HG02943 (cell line): Measurements from ENCODE around the gene TMEM63A.
"Not testable (repeated sequence)": the region's sequence is repeated elsewhere in the genome, so short reads cannot be mapped to it uniquely, and the experiment has no call there.

ENCODE experiments used
- ATAC-seq: cut with Tn5 transposase; IDR thresholded peaks from one replicate; pipeline ENCODE4 v1.9.1; 2021; ENCODE audit warnings: mild to moderate bottlenecking, low read depth, moderate library complexity; ENCODE audit not compliant: unreplicated experiment

TMEM63A gene

DNA sequence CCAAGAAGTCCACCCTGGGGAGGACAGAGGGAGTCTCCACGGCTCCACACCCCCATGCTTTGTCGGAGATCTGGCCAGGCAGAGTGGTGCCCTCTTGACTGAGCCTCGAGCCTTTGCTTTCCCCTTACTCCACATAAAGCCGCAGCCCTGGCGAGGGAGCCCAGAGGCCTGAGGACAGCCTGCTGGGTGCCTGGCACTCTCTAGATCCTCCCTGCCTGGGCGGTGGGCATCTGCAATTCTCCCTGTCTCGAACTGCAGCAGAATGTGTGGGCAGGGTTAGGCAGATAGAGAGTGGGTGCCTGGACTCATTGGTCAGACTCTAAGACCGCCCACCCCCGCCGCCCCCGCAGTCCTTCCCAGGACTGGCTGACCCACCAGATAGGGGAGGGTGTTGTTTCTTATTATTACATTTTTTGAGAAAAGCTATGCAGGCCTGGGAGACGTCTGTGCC, 58.3 kb downstream of the TMEM63A start:
- ATAC-seq, result no peak

DNA sequence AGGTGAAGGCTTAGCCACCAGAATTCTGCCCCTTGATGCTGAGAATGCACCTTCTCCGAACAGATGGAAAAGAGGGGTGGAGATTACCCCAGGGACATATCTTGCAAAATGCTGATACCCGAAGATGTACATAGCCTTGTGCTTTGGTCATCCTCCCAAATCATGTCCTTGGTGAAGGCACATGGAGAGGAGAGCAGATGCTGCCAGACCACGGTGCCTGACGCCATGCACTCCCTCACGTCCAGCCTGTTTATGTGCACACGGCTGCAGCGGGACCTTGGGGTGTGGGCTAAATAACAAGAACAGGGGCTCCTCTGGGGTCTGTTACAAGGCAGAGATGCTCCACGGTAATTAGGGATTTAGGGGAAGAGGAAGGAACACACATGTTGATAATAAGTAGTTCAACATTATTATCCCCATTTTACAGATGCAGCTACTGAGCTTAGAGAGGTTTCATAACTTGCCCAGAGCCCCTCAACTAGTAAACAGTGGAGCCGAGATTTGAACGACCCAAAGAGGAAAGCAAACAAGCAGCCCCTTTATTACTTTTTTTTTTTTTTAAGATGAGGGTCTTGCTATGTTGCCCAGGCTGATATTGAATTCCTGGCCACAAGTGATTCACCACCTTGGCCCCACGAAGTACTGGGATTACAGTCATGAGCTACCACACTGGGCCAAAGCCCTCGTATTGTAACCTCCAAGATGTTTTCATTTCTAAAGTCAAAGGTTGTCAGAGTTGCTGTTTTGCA, 59.4 kb downstream of the TMEM63A start:
- no peak for ATAC-seq

DNA sequence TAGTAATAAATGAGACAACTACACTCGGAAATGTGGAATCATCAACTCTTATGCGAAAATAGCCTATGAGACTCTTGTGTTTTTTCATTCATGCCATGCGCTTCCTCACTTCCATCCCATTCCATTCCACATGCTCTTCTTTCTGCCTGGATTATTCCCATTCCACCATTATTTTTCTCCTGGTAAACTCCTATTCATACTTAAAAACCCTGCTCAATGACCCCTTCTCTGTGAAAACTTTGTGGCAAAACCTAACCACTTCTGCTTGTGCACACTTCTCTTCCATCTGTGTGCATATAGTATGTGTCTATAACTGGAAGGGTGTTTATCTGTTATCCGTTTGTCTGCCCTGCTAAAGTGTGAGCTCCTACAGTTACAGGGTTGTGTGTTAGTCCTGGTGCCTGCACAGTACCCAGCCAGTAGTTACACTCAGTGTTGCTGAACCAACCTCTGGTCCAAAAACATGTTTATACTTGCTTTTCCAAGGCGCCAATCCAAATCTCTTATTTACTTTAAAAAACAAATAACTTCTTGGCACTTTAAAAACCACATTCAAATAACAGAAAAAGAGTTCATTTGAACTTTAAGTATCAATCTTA, 61.6 kb downstream of the TMEM63A start:
- no peak for ATAC-seq

DNA sequence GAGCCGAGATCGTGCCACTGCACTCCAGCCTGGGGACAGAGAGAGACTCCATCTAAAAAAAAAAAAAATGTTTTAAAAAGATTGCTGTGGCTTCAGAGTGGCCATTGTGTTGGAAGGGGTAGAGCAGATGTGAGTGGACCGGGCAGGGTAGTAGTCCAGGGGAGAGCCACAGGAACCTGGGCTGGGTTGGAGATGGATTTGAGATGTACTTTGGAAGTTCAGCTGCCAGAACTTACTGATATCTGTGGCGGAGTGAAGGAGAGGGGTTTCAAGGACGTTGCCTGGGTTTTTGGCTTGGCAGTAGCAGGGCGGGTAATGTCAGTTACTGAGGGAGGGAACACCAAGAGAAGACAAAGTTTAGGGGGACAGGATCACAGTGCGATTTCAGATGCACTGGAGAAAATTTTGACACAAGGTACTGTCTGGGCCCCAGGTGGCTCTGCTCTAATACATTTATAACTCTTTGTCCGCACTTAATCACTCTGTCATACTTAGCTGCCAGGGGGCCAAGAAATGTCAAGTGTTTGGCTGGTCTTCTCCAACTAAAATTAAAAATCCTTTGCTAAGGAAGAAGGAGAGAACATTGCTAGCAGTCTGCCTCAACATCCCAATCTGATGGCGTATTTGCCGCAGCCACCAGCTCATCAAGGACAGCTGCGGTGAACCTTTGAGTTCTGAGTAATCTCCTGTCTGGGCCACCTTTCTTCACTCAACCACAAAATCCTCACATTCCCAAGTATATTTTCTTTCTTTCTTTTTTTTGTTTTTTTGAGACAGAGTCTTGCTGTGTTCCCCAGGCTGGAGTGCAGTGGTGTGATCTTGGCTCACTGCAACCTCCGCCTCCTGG, 62.6 kb downstream of the TMEM63A start:
- ATAC-seq, result no peak

DNA sequence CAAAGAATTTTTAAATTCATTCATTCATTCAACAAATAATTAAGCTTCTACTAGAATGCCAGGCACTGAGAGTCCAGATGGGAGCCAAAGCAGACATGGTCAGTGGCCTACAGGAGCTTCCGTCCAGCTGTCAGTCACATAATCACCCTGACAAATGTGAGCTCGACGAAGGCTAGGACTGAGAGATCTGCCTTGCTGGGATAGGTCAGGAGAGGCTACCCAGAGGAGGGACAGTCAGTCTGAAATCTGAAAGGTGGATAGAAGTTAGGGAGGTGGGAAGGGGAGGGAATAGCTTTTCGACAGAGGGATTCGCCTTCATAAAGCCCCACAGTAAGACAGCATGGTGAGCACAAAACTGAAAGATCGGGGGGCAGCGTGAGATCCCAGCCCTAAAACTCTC, 64.0 kb downstream of the TMEM63A start:
- no peak for ATAC-seq

DNA sequence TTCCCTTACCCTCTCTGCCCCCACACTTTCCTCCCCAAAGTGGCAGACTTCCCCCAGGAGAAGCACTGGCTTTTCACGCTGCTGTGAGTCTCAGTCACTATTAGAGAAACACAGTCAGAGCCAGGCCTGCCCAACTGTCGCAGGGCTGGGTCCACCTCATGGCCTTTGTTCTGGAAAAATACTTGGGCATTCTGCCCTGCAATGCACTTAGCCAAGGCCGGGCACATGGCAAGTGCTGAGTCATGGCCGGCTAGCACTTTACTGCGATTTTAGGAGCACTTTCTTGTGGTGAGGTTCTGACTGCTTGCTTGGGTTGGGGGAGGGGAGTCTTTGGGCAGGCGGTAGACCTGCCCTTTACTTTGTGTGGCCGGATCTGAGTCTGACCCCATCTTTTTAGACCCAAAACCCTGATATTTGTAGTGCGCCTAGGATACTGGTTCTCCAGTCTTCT, 64.5 kb downstream of the TMEM63A start:
- no peak for ATAC-seq

DNA sequence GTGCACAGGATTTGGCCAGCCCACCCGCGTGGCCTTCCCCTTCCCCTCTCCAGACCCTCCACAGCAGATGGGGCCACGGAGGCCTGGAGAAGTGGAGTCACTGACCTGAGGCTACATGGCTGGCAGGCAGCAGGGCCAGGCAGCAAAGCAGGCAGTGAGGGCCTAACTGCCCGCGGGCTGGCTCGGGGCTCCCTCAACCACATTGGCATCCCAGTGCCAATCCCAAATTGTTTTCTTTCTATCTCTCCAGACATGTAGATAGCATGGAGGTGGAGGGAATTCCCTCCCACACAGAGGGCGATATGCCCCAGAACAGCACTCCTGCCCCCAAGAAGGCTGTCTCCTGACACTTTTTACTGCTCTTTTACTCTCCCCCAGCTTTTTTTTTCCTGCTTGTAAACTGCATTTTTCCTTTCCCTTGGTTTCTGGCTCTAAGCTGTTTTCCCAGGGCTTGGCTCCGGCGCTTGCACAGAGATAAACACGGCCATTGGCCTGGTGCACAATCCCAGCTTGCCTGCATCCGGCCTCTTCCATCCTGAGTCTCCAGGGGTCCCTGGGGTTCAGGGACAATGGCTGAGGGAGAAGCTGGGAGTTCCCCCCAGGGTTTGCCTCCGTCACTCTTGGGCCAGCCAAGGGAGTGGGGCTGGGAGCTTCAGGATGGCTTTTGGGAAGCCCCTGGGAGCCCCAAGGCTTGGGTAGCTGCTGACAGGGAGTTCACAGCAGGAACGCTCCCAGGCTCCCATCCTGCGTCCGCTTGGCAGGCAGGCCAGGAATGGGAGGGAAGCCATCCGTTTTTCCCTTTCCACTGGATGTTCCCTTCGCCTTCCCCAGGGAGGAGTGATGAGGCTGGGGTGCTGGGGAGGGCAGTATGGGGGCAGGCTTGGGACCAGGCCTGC, 65.3 kb downstream of the TMEM63A start:
- no peak for ATAC-seq

DNA sequence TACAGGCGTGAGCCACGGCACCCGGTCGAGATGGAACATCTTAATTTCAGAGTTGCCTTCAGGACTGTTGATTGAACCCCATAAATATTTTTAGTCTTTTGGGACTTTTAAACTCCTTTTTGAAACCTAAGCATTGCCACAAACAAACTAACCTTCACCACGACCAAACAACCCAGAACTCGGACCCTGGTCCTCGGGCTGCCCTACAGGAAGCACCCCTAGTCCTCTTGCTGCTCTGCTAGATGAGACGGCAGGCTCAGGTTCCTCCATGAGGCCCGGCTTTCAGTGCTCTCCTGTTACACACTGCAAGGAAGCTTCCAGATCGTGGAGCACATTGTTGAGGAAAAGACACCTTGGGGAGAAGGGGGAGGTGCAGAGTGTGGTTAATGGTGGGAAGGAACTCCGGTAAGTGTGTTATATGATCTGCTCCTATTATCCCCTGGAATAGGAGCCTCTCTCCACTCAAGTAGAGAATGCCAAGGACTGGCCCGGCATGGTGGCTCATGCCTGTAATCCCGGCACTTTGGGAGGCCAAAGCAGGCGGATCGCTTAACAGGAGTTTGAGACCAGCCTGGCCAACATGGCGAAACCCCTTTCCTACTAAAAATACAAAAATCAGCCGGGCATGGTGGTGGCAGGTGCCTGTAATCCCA, 66.5 kb downstream of the TMEM63A start:
- ATAC-seq, result no peak

DNA sequence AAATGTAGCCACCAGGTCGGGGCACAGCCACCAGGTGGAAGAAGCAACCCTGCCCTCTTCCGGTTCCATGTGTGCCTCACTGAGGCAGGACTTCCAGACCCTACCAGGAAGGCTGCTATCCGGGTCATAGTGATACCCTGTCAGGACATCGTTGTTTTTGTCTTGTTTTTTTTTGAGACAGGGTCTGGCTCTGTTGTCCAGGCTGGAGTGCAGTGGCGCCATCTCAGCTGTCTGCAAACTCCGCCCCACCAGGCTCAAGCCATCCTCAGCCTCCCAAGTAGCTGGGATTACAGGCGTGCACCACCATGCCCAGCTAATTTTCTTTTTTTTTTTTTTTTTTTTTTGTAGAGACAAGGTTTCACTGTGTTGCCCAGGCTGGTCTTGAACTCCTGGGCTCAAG, 67.1 kb downstream of the TMEM63A start:
- not testable (repeated sequence) for ATAC-seq

DNA sequence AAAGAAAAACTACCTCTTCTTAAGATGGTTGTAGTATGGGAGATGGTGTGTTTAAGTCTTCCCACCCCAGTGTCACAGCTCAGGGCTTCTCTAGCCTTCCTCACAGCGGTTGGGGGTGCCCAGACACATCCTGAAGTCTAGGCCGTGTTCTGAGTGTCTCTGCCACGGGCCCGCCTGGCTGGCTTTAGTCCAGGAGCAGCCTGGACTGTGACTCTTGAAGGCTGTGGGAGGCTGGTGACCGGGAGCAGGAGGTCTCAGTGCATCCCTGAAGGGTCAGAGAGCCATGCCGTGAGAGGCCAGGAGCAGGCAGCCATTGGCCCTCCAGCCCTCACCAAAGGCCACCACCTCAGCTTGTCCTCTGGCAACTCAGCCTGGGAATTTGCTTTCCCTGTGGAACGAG, 67.8 kb downstream of the TMEM63A start:
- ATAC-seq, result no peak

DNA sequence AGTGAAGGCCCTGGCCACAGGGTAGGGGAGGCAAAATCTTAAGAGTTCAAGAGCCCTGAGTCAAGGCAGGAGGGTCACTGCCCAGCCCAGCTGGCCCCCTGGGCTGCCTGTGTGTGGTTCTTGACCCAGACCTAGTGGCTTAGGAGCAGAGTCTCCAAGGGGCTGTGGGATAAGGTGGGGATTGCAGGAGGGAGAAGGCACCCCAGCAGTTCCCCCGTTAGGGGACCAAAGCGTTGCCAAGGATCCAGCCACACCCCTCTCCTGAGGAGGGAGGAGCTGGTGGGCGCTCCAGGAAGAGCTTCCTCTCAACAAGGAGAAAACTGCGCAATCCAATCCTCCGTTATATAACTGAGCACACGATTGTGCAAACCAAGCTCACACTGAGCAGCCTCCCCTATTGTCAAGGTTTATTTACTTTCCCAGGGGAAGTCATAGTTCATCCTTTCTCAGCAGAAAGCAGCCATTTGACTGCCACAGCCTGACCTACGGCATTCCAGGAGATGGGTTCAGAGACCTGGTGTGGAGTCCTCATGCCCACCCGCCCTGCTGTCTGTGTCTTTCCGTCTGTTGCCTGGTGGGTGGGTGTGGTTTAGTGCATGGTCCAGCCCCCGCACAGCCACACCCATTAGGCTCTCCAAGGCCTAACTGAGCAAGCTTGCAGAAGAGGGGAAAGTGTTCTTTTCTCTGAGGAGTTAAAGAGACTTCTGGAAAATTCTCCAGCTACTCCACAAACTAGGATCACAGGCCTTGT, 68.8 kb downstream of the TMEM63A start:
- ATAC-seq, result no peak

DNA sequence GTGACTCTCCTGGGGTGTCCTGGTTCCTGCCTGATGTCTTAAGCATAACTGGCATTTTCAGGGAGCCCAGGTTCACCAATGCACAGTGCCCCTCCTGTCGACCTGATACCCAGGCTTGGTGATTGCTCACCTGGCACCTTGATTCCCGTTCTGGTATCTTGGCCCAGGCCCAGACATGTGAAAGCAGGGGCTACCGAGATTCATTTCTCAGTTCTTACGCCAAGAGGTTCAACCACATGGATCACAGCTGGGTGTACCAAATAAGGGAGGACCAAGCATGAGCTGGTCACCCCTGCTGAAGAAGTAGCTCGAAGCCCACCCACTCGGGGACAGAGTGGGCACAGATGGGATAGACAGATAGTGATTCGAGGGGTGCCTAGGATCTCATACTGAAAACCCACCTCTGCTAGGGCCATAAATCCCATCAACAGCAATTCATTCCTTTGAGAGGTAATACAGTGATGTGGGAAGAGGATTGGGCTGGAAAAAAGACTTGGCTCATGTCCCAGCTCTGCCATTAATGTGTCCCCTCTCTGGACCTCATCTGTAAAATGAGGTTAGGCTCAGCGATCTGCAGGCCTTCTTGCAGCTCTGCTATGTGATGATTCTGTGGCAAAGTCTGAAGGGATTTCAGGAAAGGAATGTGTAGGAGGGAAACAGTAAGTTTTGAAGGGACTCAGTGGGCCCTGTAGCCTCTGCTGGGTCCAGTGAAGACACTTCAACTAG, 69.5 kb downstream of the TMEM63A start:
- no peak for ATAC-seq

DNA sequence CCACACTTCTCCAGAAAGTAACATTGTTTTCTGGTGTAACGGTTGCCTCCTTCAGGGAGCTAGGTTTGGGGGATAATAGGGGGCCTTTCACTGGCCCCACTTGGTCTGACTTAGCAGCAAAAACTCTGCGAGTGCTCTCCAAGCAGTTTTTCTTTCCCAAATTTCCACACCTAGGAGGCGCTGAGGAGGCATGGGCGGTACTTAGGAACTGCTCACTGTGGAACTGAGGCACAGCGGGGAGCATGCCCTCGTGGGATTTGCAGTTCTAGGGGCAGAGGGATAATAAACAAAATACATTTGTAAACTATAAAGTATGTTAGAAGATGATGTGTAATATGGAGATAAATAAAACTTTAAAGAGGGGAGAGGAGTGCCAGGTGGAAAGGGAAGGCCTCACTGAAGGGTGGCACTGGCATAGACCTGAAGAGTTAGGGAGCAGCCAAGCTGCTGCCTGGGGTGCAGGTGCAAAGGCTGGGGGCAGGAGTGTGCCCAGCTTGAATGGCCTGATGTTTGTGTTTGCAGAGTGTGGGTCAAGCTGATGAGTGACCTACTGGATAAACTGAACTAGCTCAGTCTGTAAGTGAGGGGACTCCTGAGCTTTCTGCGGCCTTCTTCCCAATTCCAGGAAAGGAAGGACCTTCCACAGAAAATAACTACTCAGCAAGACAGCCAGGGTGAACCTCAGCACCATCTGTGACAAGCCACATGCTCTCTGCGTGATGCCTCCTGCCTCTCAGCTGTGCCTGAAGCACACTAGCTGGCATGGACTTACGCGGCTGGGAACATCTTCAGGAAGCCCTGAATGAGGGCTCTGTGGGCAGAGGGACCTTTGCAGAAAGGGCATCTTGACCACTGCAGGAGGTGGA, 70.3 kb downstream of the TMEM63A start:
- no peak for ATAC-seq

DNA sequence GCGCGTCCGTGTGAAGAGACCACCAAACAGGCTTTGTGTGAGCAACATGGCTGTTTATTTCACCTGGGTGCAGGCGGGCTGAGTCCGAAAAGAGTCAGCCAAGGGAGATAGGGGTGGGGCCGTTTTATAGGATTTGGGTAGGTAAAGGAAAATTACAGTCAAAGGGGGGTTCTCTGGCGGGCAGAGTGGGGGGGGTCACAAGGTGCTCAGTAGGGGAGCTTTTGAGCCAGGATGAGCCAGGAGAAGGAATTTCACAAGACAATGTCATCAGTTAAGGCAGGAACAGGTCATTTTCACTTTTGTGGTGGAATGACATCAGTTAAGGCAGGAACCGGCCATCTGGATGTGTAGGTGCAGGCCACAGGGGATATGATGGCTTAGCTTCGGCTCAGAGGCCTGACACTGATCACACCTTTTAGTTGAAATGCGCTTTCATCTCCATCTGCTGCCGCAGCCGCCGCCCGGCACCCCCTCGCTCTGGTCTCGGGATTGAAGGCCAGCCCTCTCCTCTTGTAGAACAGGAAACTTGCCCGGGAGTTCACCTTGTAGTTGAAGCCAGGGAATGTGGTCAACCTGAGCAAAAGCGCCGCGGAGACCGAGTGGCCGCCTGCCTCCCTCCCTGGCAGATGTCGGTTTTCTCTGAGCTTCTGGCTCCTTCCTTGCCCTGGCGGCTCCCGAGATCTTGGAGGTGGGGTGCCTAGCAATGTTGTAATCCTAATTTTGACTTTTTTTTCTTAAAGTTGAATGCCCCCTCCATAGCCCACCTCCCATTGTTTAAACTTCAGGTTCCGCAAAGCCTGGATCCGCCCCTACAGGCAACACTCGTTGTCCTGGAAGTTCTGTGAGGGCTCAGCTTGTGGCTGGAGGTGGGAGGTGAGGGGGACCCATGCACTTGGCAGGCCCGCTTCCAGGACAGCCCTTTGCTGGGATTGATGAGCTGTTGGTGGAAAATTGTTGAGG, 71.3 kb downstream of the TMEM63A start:
- not testable (repeated sequence) for ATAC-seq

DNA sequence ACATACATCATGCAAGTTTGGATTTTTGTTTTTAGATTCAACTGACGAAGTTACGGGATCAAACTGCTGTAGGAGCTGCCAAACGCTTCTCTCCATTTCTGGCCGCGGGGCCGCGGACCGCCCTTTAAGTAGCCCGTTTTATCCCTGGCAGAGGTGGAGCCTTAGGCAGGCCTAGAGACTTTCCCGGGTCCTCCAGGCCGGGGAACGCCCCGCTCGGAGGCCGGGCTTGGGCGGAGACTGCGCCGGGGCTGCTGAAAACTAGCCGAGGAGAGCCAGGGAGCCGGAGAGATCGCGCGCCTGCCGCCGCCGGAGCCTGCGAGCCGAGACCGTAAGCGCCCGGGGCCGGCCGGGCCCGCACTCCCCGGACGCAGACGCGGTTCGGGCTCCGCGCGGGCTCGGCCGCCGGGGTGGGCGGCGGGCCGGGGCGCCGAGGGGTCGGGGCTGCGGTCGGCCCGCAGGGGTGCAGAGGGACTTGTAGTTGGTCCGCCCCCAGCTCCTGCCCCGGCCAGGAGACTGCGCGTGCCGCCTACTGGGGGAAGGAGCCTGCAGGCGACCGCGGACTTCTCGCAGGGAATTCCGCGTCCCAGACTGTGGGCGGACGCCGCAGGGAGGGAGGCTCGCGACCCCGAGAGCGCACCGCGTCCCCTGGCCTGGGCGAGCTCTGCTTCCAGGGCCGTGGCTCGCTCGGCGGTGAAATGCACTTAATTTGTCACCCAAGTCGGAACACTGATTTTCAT, 72.2 kb downstream of the TMEM63A start, which contains the start of gene EPHX1:
Gene EPHX1, plus strand, starts transcription at position 283 of the 737 bp plus-strand sequence. CDS start 18,606 bp downstream, outside the sequence.
- ATAC-seq, result peak; percentile 79

DNA sequence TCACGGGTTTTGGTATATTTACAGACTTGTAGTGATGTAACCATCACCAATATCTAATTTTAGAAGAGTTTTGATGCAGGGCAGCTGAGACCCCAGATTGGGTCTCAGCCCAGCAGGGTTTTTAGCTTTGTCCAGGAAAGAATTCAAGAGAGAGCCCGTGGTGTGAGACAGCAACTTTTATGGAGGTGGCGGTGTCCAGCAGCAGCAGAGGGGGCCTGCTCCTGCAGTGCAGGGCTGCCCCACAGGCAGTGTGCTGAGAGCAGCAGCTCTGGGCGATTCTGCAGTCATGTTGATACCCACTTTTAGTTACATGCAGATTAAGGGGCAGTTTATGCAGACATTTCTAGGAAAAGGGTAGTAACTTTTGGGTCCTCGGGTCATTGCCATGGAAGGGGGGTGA, 74.0 kb downstream of the TMEM63A start:
- ATAC-seq, result no peak
